ENCODE measurements around the gene NFATC1.

The NFATC1 gene

GRCh38 chr18:79510731-79511241, 115.1 kb downstream of the NFATC1 start:
- Histone ChIP-seq H3K27ac (ENCODE audit: low read length) (no peak overlapping the region), H3K4me1 (ENCODE audit: insufficient read depth, low read length) (no peaks in the 10 kb centered on the region; the same call in 1 of the 2 replicates), H3K9me3 (ENCODE audit: insufficient read depth, low read depth, low read length) (no peaks in the 10 kb centered on the region), H3K27me3 (ENCODE audit: insufficient read depth, low read length) (peaks cover 26% of the 10 kb centered on the region), H3K4me3 (ENCODE audit: low read length) (no peak overlapping the region), H3K9ac (ENCODE audit: low read depth, low read length) (no peak overlapping the region), H3K36me3 (ENCODE audit: insufficient read depth, low read depth, low read length) (no peaks in the 10 kb centered on the region)

GRCh38 chr18:79511271-79511670, 115.5 kb downstream of the NFATC1 start:
- Histone ChIP-seq H3K36me3 (ENCODE audit: insufficient read depth, low read depth, low read length) (no peaks in the 10 kb centered on the region), H3K9ac (ENCODE audit: low read depth, low read length) (no peak overlapping the region), H3K9me3 (ENCODE audit: insufficient read depth, low read depth, low read length) (no peaks in the 10 kb centered on the region), H3K4me3 (ENCODE audit: low read length) (no peak overlapping the region), H3K4me1 (ENCODE audit: insufficient read depth, low read length) (no peaks in the 10 kb centered on the region; the same call in 1 of the 2 replicates), H3K27me3 (ENCODE audit: insufficient read depth, low read length) (peaks cover 26% of the 10 kb centered on the region), H3K27ac (ENCODE audit: low read length) (no peak overlapping the region)

GRCh38 chr18:79511671-79512301, 116.1 kb downstream of the NFATC1 start:
- Histone ChIP-seq H3K4me1 (ENCODE audit: insufficient read depth, low read length) (no peaks in the 10 kb centered on the region; the same call in 1 of the 2 replicates), H3K27ac (ENCODE audit: low read length) (no peak overlapping the region), H3K36me3 (ENCODE audit: insufficient read depth, low read depth, low read length) (no peaks in the 10 kb centered on the region)

DNA sequence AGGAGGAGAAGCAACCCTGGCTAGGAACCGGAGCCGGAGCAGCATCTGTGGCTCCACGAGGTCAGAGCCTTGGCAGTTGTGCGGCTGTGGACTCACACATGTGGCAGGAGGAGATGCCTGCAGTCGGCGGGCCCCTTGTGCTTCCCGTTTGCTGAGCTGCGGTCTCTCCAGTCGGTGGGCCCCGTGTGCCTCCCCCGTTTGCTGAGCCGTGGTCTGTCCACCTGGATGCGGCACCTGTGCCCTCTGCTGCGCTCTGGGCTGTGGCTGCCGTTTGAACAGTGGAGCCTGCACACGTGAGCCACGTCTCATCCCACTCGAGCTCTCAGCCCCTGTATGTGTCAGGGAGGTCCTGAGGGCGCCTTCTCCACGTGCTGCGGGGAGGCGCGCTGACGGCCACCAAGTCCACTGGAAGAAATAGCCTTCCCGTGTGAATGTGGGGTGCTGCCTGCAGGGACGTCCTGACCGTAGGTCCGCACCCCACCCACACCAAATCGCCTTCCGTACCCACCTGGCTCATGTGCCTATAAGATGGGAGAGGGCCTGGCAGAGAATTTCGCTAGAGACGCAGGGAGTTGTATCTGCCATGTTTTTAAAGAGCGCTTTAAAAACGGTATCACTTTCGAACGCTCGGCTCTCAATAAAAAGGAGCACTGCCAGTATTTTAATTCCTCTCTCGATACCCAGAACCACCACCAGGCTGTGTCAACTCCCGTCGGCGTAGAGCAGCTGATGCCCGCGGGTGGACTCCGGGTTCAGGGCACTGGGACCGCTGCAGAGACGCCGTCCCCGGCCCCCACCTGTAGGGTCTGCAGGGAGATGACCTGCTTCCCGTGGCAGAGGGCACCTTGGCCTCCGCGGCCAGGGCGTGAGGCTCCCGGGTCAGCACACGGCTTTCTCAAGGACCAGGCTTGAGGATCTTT, 117.0 kb downstream of the NFATC1 start:
- no peak overlapping the region for H3K4me3 ChIP-seq (ENCODE audit: low read length)
- H3K27me3 ChIP-seq (ENCODE audit: insufficient read depth, low read length): peaks cover 13% of the 10 kb centered on the region
- no peaks in the 10 kb centered on the region for H3K4me1 ChIP-seq (ENCODE audit: insufficient read depth, low read length)

More at GRCh38 chr18:79511671-79512301, 116.1 kb downstream of the NFATC1 start:
- Histone ChIP-seq H3K9me3 (ENCODE audit: insufficient read depth, low read depth, low read length) (no peaks in the 10 kb centered on the region), H3K4me3 (ENCODE audit: low read length) (no peak overlapping the region), H3K27me3 (ENCODE audit: insufficient read depth, low read length) (peaks cover 22% of the 10 kb centered on the region), H3K9ac (ENCODE audit: low read depth, low read length) (no peak overlapping the region)

DNA sequence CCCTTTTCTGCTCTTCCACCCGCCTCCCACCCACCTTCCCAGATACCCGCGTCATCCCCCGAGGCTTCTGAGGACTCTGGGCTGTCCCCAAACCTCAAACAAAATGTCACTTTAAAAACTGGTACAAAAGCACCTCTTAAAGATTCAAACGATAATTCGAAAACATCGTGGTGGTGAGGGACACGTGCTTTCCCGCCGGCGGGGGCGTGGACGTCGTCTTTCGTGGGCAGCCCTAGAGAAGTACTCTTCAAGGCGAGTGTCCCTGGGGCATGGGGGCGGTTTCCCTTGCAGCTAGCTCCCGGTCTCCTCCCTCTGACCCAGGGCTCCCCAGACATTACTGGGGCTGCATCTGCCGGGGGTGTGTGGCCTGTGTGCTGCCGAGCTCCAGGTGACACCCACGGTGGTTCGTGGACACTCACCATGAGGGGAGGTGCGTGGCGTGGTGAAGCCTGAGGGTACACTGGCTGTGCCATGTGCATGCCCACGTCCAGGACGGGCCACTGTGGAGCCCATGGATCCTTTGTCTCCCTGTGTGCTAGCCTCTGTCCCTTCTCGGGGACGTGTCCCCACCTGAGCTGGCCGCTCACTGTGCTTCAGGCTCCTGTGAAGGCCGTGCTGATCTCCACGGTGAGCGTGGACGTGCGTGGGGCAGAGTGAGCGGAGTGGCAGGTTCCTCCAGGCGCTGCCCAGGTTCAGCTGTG, 117.8 kb downstream of the NFATC1 start:
- Histone ChIP-seq H3K4me3 (ENCODE audit: low read length) (no peak overlapping the region), H3K27ac (ENCODE audit: low read length) (no peak overlapping the region), H3K4me1 (ENCODE audit: insufficient read depth, low read length) (no peaks in the 10 kb centered on the region), H3K36me3 (ENCODE audit: insufficient read depth, low read depth, low read length) (no peaks in the 10 kb centered on the region), H3K9me3 (ENCODE audit: insufficient read depth, low read depth, low read length) (no peaks in the 10 kb centered on the region), H3K9ac (ENCODE audit: low read depth, low read length) (no peak overlapping the region), H3K27me3 (ENCODE audit: insufficient read depth, low read length) (peaks cover 5% of the 10 kb centered on the region)

More for the DNA sequence above, 117.0 kb downstream of the NFATC1 start:
- H3K27ac ChIP-seq (ENCODE audit: low read length): no peak overlapping the region
- no peaks in the 10 kb centered on the region for H3K9me3 ChIP-seq (ENCODE audit: insufficient read depth, low read depth, low read length)
- H3K36me3 ChIP-seq (ENCODE audit: insufficient read depth, low read depth, low read length): no peaks in the 10 kb centered on the region
- H3K9ac ChIP-seq (ENCODE audit: low read depth, low read length): no peak overlapping the region

DNA sequence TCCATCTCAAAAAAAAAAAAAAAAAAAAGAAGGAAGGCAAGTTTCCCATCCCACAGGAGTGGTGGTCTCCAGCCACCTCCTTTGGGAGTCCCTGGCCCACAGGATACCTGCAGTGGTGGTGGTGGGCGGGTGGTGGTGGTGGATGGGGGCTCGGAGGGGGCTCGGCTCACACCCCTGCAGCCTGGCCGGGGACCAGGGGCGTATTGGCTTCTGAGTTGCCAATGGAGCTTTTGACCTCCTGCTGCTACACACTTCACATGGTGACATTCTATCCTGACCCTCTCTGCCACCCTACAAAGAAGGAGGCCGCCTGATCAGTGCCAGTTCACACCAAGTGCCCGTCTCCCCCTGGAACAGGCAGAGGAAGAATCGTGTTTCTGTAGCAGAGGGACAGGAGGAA, 119.6 kb downstream of the NFATC1 start:
- Histone ChIP-seq H3K9ac (ENCODE audit: low read depth, low read length) (no peak overlapping the region), H3K27ac (ENCODE audit: low read length) (no peak overlapping the region), H3K27me3 (ENCODE audit: insufficient read depth, low read length) (no peaks in the 10 kb centered on the region)

GRCh38 chr18:79515944-79516351, 120.2 kb downstream of the NFATC1 start:
- Histone ChIP-seq H3K9ac (ENCODE audit: low read depth, low read length) (no peak overlapping the region), H3K4me3 (ENCODE audit: low read length) (no peak overlapping the region), H3K27ac (ENCODE audit: low read length) (no peak overlapping the region)

More for the DNA sequence above, 119.6 kb downstream of the NFATC1 start:
- H3K36me3 ChIP-seq (ENCODE audit: insufficient read depth, low read depth, low read length): no peaks in the 10 kb centered on the region
- no peak overlapping the region for H3K4me3 ChIP-seq (ENCODE audit: low read length)
- H3K9me3 ChIP-seq (ENCODE audit: insufficient read depth, low read depth, low read length): no peaks in the 10 kb centered on the region
- no peaks in the 10 kb centered on the region for H3K4me1 ChIP-seq (ENCODE audit: insufficient read depth, low read length)

GRCh38 chr18:79516441-79516931, 120.8 kb downstream of the NFATC1 start:
- Histone ChIP-seq H3K9me3 (ENCODE audit: insufficient read depth, low read depth, low read length) (no peaks in the 10 kb centered on the region), H3K4me1 (ENCODE audit: insufficient read depth, low read length) (no peaks in the 10 kb centered on the region), H3K4me3 (ENCODE audit: low read length) (no peak overlapping the region), H3K9ac (ENCODE audit: low read depth, low read length) (no peak overlapping the region), H3K27me3 (ENCODE audit: insufficient read depth, low read length) (no peaks in the 10 kb centered on the region), H3K36me3 (ENCODE audit: insufficient read depth, low read depth, low read length) (no peaks in the 10 kb centered on the region), H3K27ac (ENCODE audit: low read length) (no peak overlapping the region)

More at GRCh38 chr18:79515944-79516351, 120.2 kb downstream of the NFATC1 start:
- no peaks in the 10 kb centered on the region for H3K36me3 ChIP-seq (ENCODE audit: insufficient read depth, low read depth, low read length)
- no peaks in the 10 kb centered on the region for H3K4me1 ChIP-seq (ENCODE audit: insufficient read depth, low read length)
- H3K27me3 ChIP-seq (ENCODE audit: insufficient read depth, low read length): no peaks in the 10 kb centered on the region
- no peaks in the 10 kb centered on the region for H3K9me3 ChIP-seq (ENCODE audit: insufficient read depth, low read depth, low read length)

- no peak overlapping the region for H3K9ac ChIP-seq (ENCODE audit: low read depth, low read length)
- H3K4me3 ChIP-seq (ENCODE audit: low read length): no peak overlapping the region
- no peaks in the 10 kb centered on the region for H3K4me1 ChIP-seq (ENCODE audit: insufficient read depth, low read length)
- H3K27me3 ChIP-seq (ENCODE audit: insufficient read depth, low read length): no peaks in the 10 kb centered on the region
- H3K36me3 ChIP-seq (ENCODE audit: insufficient read depth, low read depth, low read length): no peaks in the 10 kb centered on the region
- no peak overlapping the region for H3K27ac ChIP-seq (ENCODE audit: low read length)
- no peaks in the 10 kb centered on the region for H3K9me3 ChIP-seq (ENCODE audit: insufficient read depth, low read depth, low read length)
Measured at GRCh38 chr18:79517341-79517740, 121.6 kb downstream of the NFATC1 start.

DNA sequence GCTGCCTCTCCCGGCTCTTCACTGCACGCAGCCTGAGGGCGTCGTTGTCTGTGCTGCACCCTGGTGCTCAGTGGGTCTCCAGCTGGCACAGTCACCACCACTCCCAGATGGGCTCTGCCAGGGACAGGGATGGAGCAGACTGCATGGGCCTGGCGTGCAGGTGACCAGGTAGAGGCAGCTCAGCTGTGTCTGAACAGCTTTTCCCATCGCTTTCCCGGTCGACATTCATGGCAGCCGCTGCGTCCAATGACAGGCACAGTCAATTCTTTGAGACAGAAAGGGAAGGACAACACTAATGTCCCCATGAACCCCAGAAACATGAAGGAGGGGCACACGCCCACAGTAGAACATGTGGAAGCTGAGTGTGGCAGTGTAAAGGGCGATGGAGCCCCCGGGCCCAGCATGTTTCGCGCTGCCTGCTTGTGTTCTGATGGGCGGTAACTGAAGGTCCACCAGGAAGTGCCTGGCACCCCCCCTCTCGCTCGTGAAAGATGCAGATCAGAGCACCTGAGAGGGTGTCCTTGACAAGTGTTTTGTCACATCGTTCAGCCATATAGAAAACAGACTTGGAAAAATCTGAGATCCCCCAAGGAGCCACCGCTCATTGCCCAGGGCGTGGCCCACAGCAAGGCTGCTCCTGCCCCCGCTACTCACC, 122.4 kb downstream of the NFATC1 start:
- no peak overlapping the region for H3K4me3 ChIP-seq (ENCODE audit: low read length)
- H3K4me1 ChIP-seq (ENCODE audit: insufficient read depth, low read length): no peaks in the 10 kb centered on the region
- no peak overlapping the region for H3K27ac ChIP-seq (ENCODE audit: low read length)
- H3K9me3 ChIP-seq (ENCODE audit: insufficient read depth, low read depth, low read length): no peaks in the 10 kb centered on the region
- no peak overlapping the region for H3K9ac ChIP-seq (ENCODE audit: low read depth, low read length)
- H3K27me3 ChIP-seq (ENCODE audit: insufficient read depth, low read length): no peaks in the 10 kb centered on the region
- H3K36me3 ChIP-seq (ENCODE audit: insufficient read depth, low read depth, low read length): no peaks in the 10 kb centered on the region

GRCh38 chr18:79518683-79519128, 123.0 kb downstream of the NFATC1 start:
- Histone ChIP-seq H3K9ac (ENCODE audit: low read depth, low read length) (no peak overlapping the region), H3K4me1 (ENCODE audit: insufficient read depth, low read length) (no peaks in the 10 kb centered on the region), H3K27ac (ENCODE audit: low read length) (no peak overlapping the region), H3K4me3 (ENCODE audit: low read length) (no peak overlapping the region), H3K9me3 (ENCODE audit: insufficient read depth, low read depth, low read length) (no peaks in the 10 kb centered on the region), H3K27me3 (ENCODE audit: insufficient read depth, low read length) (no peaks in the 10 kb centered on the region), H3K36me3 (ENCODE audit: insufficient read depth, low read depth, low read length) (no peaks in the 10 kb centered on the region)
